Omental fat pad (tissue), 4 donors: ENCODE measurements around the gene LCOR. TPM values are rescaled to one million over a fixed set of nuclear protein-coding genes. Genes with fewer than 3 reads are reported as not detected.
A peak's percentile ranks its signal among the peaks of the same experiment; 100 is the strongest.

Experiments
- ATAC-seq: fragments of 150-250 bp; one replicate; pipeline ENCODE4 v1.9.1; 2016; ENCODE audit warnings: mild to moderate bottlenecking, moderate library complexity; ENCODE audit not compliant: low FRiP score
- DNase-seq: peaks from one replicate; pipeline ENCODE4 v3.0.0-alpha.2; 2019; ENCODE audit warnings: low spot score
- total RNA-seq, 4 donors: library from RNA; depleted of rRNA; stranded (reverse); fragments of >200 nt; gene quantifications; one replicate each; pipeline ENCODE4 v1.1.0, GENCODE V29; 2016
- TF ChIP-seq, protein P1 (sequence below), 3 donors: fragments of 450-650 bp; IDR thresholded peaks; one replicate each; pipeline ENCODE4 v1.5.1; 2016 to 2017; ENCODE audit warnings: antibody characterized with exemption in 3 of 3, mild to moderate bottlenecking in 3 of 3, moderate library complexity in 2 of 3

Gene LCOR
- total RNA-seq, 4 donors from 2014 or later: 19.1 to 82.0 (median 24.7) TPM

GRCh38 chr10:97000487-97001182 lies 168.5 kb downstream of the LCOR start:
- ATAC-seq: peak; percentile 64
- TF ChIP-seq, protein P1, sequence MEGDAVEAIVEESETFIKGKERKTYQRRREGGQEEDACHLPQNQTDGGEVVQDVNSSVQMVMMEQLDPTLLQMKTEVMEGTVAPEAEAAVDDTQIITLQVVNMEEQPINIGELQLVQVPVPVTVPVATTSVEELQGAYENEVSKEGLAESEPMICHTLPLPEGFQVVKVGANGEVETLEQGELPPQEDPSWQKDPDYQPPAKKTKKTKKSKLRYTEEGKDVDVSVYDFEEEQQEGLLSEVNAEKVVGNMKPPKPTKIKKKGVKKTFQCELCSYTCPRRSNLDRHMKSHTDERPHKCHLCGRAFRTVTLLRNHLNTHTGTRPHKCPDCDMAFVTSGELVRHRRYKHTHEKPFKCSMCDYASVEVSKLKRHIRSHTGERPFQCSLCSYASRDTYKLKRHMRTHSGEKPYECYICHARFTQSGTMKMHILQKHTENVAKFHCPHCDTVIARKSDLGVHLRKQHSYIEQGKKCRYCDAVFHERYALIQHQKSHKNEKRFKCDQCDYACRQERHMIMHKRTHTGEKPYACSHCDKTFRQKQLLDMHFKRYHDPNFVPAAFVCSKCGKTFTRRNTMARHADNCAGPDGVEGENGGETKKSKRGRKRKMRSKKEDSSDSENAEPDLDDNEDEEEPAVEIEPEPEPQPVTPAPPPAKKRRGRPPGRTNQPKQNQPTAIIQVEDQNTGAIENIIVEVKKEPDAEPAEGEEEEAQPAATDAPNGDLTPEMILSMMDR (IDR thresholded peaks at IDR 0.05): no peak
- DNase-seq: no peak

DNA sequence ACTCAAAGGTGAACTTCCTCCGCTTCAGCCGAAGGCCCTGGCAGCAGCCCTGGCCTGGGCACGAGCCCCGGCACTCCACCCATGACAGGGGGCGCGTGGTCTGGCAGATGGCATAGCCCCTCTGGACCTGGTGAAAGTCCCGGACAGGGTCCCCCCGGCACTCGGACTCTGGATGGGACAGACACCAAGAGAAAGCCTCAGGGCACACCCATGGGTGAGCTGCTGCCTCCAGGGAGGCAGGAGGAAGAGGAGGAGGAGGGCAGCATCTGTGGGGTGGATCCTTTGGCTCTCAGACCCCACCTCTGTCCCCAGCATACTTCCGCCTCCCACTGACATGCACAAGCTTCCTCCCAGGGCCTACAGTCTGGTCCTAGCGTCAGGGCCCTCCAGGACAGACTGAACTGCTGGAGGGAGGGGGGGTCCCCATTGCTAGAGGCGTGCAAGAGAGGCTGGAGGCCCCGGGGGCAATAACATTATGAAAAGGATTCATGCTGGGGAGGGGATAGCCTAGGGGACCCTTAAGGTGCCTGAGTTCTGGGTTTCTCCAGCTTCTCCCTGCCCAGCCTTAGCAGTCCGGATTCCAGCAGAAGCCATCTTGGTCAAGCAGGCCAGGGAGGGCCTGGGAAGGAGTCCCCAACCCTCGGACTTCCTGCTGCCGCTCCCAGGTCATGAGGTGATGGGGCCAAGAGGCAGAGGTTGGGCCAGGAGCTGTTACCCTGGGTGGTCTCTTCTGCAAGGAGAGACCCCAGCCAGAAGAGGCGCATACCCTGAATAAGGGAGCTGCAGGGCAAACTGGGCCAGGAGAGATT lies 169.3 kb downstream of the LCOR start:
- DNase-seq (no peak), ATAC-seq (no peak)
- TF ChIP-seq, protein P1 (IDR thresholded peaks at IDR 0.05): no peak

DNA sequence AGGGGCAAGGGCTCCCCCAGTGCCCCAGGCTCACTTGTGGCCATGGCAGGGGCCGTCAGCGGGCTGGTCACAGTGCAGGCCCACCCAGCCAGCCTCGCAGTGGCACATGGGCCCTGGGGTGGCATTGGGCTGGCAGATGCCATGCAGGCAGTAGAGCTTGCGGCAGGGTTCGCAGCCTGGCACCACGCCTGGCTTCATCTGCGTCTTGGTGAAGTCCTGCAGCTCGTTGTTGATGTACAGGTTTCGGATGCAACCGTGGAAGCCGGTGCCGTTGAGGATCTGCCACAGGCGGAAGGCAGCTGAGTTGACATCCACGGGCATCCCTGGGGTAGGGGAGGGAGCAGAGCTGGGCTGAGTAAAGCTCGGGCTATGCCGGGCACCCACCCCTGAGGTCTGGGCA lies 170.6 kb downstream of the LCOR start:
- no peak for ATAC-seq
- DNase-seq: no peak
- TF ChIP-seq, protein P1 (IDR thresholded peaks at IDR 0.05): no peak

GRCh38 chr10:97003151-97003803 lies 171.2 kb downstream of the LCOR start:
- TF ChIP-seq, protein P1 (IDR thresholded peaks at IDR 0.05): no peak
- DNase-seq (no peak), ATAC-seq (no peak)

DNA sequence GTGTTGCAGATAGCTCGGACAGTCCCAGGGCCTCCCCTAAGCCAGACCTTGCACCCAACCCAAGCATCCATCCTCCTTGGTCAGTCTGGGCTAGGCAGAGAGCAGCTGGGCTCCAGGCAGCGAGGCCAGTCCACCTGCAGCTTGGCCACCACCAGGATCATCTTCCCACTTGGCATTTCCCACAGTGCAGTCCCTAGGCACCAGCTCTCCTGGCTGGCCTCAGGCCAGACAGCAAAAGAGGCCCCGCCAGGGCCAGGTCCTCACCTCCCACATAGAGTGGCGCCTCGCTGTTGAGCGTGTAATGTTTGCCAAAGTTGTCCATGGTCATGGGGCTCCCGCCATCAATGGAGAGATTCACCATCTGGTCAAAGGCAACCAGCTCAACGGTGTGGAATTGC lies 171.7 kb downstream of the LCOR start:
- ATAC-seq (no peak), DNase-seq (no peak)
- TF ChIP-seq, protein P1 (IDR thresholded peaks at IDR 0.05): no peak

- TF ChIP-seq, protein P1 (IDR thresholded peaks at IDR 0.05): no peak
- DNase-seq: no peak
- no peak for ATAC-seq
Measured at GRCh38 chr10:97004591-97004990, 172.5 kb downstream of the LCOR start.
